Gastroesophageal sphincter (tissue), 4 donors: ENCODE results near the gene SMTNL2. TPM values are rescaled to one million over a fixed set of nuclear protein-coding genes. Genes with fewer than 3 reads are reported as not detected.
A peak's percentile ranks its signal among the peaks of the same experiment; 100 is the strongest.

Experiments
- ATAC-seq: fragments of 150-250 bp; one replicate; pipeline ENCODE4 v1.9.1; 2016; ENCODE audit warnings: mild to moderate bottlenecking, moderate library complexity
- H3K27ac ChIP-seq, 4 donors: fragments of 200-600 bp; sonication (generic) in 3 of 4; 1 replicate in 3 of 4; 2 replicates in 1 of 4; pipeline ENCODE4 v1.5.1; 2016 to 2019
- H3K27me3 ChIP-seq: fragments of 200-600 bp; sonication (generic); one replicate; pipeline ENCODE4 v1.5.1; 2019
- H3K36me3 ChIP-seq, 2 donors: fragments of 200-600 bp; sonication (generic); one replicate each; pipeline ENCODE4 v1.5.1; 2019; ENCODE audit warnings: control low read depth in 1 of 2
- H3K4me1 ChIP-seq, 3 donors: fragments of 200-600 bp; sonication (generic); 1 replicate in 2 of 3; 2 replicates in 1 of 3; pipeline ENCODE4 v1.5.1; 2016 to 2019; ENCODE audit warnings: control low read depth in 2 of 3
- H3K4me3 ChIP-seq, 2 donors: fragments of 200-600 bp; sonication (generic); one replicate each; pipeline ENCODE4 v1.5.1; 2019; ENCODE audit warnings: mild to moderate bottlenecking in 1 of 2, moderate library complexity in 1 of 2
- H3K9me3 ChIP-seq, 3 donors: fragments of 200-600 bp; sonication (generic); one replicate each; pipeline ENCODE4 v1.5.1; 2017 to 2019; ENCODE audit warnings: control low read depth in 2 of 3
- CTCF ChIP-seq, 4 experiments: fragments of 200-600 bp in 2 of 4; fragments of 450-650 bp in 2 of 4; sonication (generic) in 1 of 4; IDR thresholded peaks; one replicate each; pipeline ENCODE4 v1.5.1; 2017 to 2019; ENCODE audit warnings: antibody characterized with exemption in 4 of 4, mild to moderate bottlenecking in 2 of 4, moderate library complexity in 2 of 4
- EP300 ChIP-seq: sonication (generic); formaldehyde crosslinking; IDR thresholded peaks from one replicate; pipeline ENCODE4 v1.6.1; 2017; ENCODE audit warnings: antibody characterized with exemption, mild to moderate bottlenecking
- POLR2A ChIP-seq, 2 donors: fragments of 450-650 bp; IDR thresholded peaks; one replicate each; pipeline ENCODE4 v1.6.1; 2017; ENCODE audit warnings: antibody characterized with exemption in 2 of 2, mild to moderate bottlenecking in 2 of 2, moderate library complexity in 1 of 2
- POLR2AphosphoS5 ChIP-seq: sonication (generic); formaldehyde crosslinking; IDR thresholded peaks from one replicate; pipeline ENCODE4 v1.6.1; 2017; ENCODE audit warnings: antibody characterized with exemption
- WGBS, 2 donors: methylation state at CpG; one replicate each; pipeline ENCODE4 v1.1.5; 2018; ENCODE audit warnings: low coverage in 1 of 2; 5-methylcytosine and 5-hydroxymethylcytosine counted together
- total RNA-seq, 4 donors: library from RNA; depleted of rRNA; stranded (reverse); fragments of >200 nt; gene quantifications; one replicate each; pipeline ENCODE4 v1.1.0, GENCODE V29; 2016

Gene SMTNL2
- total RNA-seq, 4 donors from 2014 or later = 2.0 to 5.2 (median 3.7) TPM

- WGBS, 2 donors = 12% methylated on average over 6 of the region's 12 CpGs; no CpG with 5 or more reads in 1 of the 2 donors
- H3K27me3 ChIP-seq = peaks cover 59% of the 10 kb centered on the region
- H3K4me1 ChIP-seq = peaks cover 0 to 32% (median 5%) of the 10 kb centered on the region in 3 donors
- peak overlapping the region in 3 of 4 donors; percentile 73 to 86 (median 76) for H3K27ac ChIP-seq
- H3K9me3 ChIP-seq = no peaks in the 10 kb centered on the region
- peak; percentile 65 for ATAC-seq
- H3K36me3 ChIP-seq = no peaks in the 10 kb centered on the region
- H3K4me3 ChIP-seq = peak overlapping the region; percentile 42 to 65
- TF ChIP-seq POLR2AphosphoS5 (no peak), CTCF (IDR thresholded peaks at IDR 0.05) (peak in 3 of 4 experiments; percentile 17 to 63 (median 31))
Observed at GRCh38 chr17:4583782-4584100, 588 bp upstream of the SMTNL2 start.

GRCh38 chr17:4584917-4585637 lies 748 bp downstream of the SMTNL2 start:
- WGBS, 2 donors = 80% methylated on average over 1 of the region's 57 CpGs; no CpG with 5 or more reads in 1 of the 2 donors
- Histone ChIP-seq H3K36me3 (no peaks in the 10 kb centered on the region), H3K27me3 (peaks cover 57% of the 10 kb centered on the region), H3K27ac (peak overlapping the region in 3 of 4 donors; percentile 66 to 86 (median 76)), H3K9me3 (no peaks in the 10 kb centered on the region), H3K4me3 (peak overlapping the region; percentile 42 to 65), H3K4me1 (peaks cover 0 to 32% (median 5%) of the 10 kb centered on the region in 3 donors)
- TF ChIP-seq EP300 (no peak), CTCF (IDR thresholded peaks at IDR 0.05) (no peak), POLR2A (IDR thresholded peaks at IDR 0.05) (no peak), POLR2AphosphoS5 (no peak)
- no peak for ATAC-seq

- WGBS, 2 donors = 100% methylated on average over 2 of the region's 7 CpGs; no CpG with 5 or more reads in 1 of the 2 donors
- peak overlapping the region in 1 of 2 donors; percentile 65 for H3K4me3 ChIP-seq
Observed at GRCh38 chr17:4585638-4585994, 1.3 kb downstream of the SMTNL2 start.

GRCh38 chr17:4586043-4586442 lies 1.7 kb downstream of the SMTNL2 start:
- TF ChIP-seq CTCF (IDR thresholded peaks at IDR 0.05) (no peak), EP300 (no peak), POLR2AphosphoS5 (no peak), POLR2A (IDR thresholded peaks at IDR 0.05) (no peak)
- no peaks in the 10 kb centered on the region for H3K9me3 ChIP-seq
- H3K36me3 ChIP-seq = no peaks in the 10 kb centered on the region
- H3K27ac ChIP-seq = peak overlapping the region in 3 of 4 donors; percentile 66 to 86 (median 76)
- peaks cover 50% of the 10 kb centered on the region for H3K27me3 ChIP-seq
- ATAC-seq = no peak
- peak overlapping the region in 1 of 2 donors; percentile 65 for H3K4me3 ChIP-seq
- 78 to 85% methylated on average over 5 to 6 of the region's 9 CpGs for WGBS, 2 donors
- peaks cover 0 to 36% (median 5%) of the 10 kb centered on the region in 3 donors for H3K4me1 ChIP-seq

More at GRCh38 chr17:4585638-4585994, 1.3 kb downstream of the SMTNL2 start:
- Histone ChIP-seq H3K9me3 (no peaks in the 10 kb centered on the region), H3K4me1 (peaks cover 0 to 32% (median 5%) of the 10 kb centered on the region in 3 donors), H3K27me3 (peaks cover 54% of the 10 kb centered on the region), H3K27ac (peak overlapping the region in 3 of 4 donors; percentile 66 to 86 (median 76)), H3K36me3 (no peaks in the 10 kb centered on the region)
- ATAC-seq = no peak
- no peak for TF ChIP-seq POLR2A (IDR thresholded peaks at IDR 0.05)
- no peak for TF ChIP-seq EP300
- no peak for TF ChIP-seq POLR2AphosphoS5

- Histone ChIP-seq H3K27ac (peak overlapping the region in 3 of 4 donors; percentile 58 to 64 (median 60)), H3K4me1 (peaks cover 0 to 46% (median 5%) of the 10 kb centered on the region in 3 donors), H3K36me3 (no peaks in the 10 kb centered on the region), H3K9me3 (no peaks in the 10 kb centered on the region), H3K4me3 (no peak overlapping the region), H3K27me3 (peaks cover 39% of the 10 kb centered on the region)
- ATAC-seq = no peak
- no peak for TF ChIP-seq CTCF (IDR thresholded peaks at IDR 0.05)
- no peak for TF ChIP-seq POLR2AphosphoS5
- no peak for TF ChIP-seq POLR2A (IDR thresholded peaks at IDR 0.05)
- no peak for TF ChIP-seq EP300
- WGBS, 2 donors = no CpG with 5 or more reads among the region's 7 CpGs
Observed at GRCh38 chr17:4587195-4587594, 2.9 kb downstream of the SMTNL2 start.
